NT2/D1 (cell line): ENCODE measurements around the gene GULP1.

Experiments used
- SUZ12 ChIP-seq: IDR thresholded peaks from 2 replicates; pipeline ENCODE4 v1.6.1; 2011; ENCODE audit not compliant: insufficient read length, insufficient read depth; ENCODE audit errors: extremely low read depth
- ZNF274 ChIP-seq: IDR thresholded peaks from 2 replicates; pipeline ENCODE4 v1.6.1; 2011; ENCODE audit warnings: mild to moderate bottlenecking, low read depth, low read length

DNA sequence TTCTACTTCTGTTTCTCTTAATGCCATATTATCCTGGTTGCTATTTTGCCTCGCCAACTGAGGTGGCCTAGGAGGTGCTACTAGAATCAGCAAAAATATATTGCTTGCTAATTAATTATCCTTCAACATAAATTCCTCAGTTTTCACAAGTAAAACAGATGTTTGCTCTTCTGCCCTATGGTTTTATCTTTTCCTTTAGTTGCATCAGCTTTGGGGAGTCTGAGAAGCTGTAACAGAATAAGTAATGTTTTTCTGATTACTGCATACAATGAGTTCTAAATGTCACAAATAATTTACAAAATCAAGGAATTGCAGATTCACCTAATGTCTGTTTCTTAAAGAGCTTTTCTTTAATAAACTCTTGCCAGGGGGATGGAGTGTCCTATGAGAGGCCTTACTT, 36.7 kb downstream of the GULP1 start:
- TF ChIP-seq ZNF274, result no peak
- TF ChIP-seq SUZ12, result no peak
